NOMO-1 treated with DMSO at 0.1 percent for 48 hours (cell line): ENCODE results near the gene ELMO3.

Experiments used
- DNase-seq: peaks from one replicate; lab custom pipeline; 2025; ENCODE audit not compliant: unreplicated experiment; lab: John Stamatoyannopoulos, UW

The ELMO3 gene

GRCh38 chr16:67193536-67193935 is 5.4 kb upstream of the ELMO3 start:
- DNase-seq = no peak

- no peak for DNase-seq
Measured at GRCh38 chr16:67194260-67194659, 4.7 kb upstream of the ELMO3 start.

GRCh38 chr16:67195676-67196075 is 3.3 kb upstream of the ELMO3 start:
- DNase-seq = no peak

GRCh38 chr16:67196881-67197280 is 2.0 kb upstream of the ELMO3 start:
- DNase-seq = no peak

GRCh38 chr16:67197704-67198103 is 1.2 kb upstream of the ELMO3 start:
- no peak for DNase-seq

- no peak for DNase-seq
Measured at GRCh38 chr16:67198238-67198734, 645 bp upstream of the ELMO3 start.

- DNase-seq = no peak
Measured at GRCh38 chr16:67199808-67200198, 872 bp downstream of the ELMO3 start.

- no peak for DNase-seq
Measured at GRCh38 chr16:67200491-67200890, 1.6 kb downstream of the ELMO3 start.

- DNase-seq = no peak
Measured at GRCh38 chr16:67201411-67202345, 2.7 kb downstream of the ELMO3 start.

GRCh38 chr16:67202426-67202825 is 3.5 kb downstream of the ELMO3 start:
- no peak for DNase-seq

- no peak for DNase-seq
Measured at GRCh38 chr16:67202956-67203493, 4.1 kb downstream of the ELMO3 start.

GRCh38 chr16:67204076-67204475 is 5.1 kb downstream of the ELMO3 start:
- no peak for DNase-seq

GRCh38 chr16:67206129-67206837 is 7.4 kb downstream of the ELMO3 start:
- no peak for DNase-seq

GRCh38 chr16:67206838-67207248 is 7.9 kb downstream of the ELMO3 start:
- DNase-seq = no peak

- DNase-seq = no peak
Measured at GRCh38 chr16:67207249-67208091, 8.5 kb downstream of the ELMO3 start.

GRCh38 chr16:67208154-67208896 is 9.4 kb downstream of the ELMO3 start:
- DNase-seq = no peak

GRCh38 chr16:67209565-67209964 is 10.6 kb downstream of the ELMO3 start:
- no peak for DNase-seq

GRCh38 chr16:67210069-67210937 is 11.4 kb downstream of the ELMO3 start:
- DNase-seq = no peak

- DNase-seq = no peak
Measured at GRCh38 chr16:67211674-67212073, 12.7 kb downstream of the ELMO3 start.
